GM19463 (cell line): ENCODE data around the gene EXPH5.

Source experiments
- ATAC-seq: cut with Tn5 transposase; IDR thresholded peaks from one replicate; pipeline ENCODE4 v1.9.1; 2021; ENCODE audit warnings: mild to moderate bottlenecking, moderate library complexity; ENCODE audit not compliant: unreplicated experiment

Gene EXPH5

GRCh38 chr11:108562746-108563581, 30.6 kb downstream of the EXPH5 start:
- ATAC-seq, result no peak

GRCh38 chr11:108561535-108561991, 32.0 kb downstream of the EXPH5 start:
- ATAC-seq, result no peak

DNA sequence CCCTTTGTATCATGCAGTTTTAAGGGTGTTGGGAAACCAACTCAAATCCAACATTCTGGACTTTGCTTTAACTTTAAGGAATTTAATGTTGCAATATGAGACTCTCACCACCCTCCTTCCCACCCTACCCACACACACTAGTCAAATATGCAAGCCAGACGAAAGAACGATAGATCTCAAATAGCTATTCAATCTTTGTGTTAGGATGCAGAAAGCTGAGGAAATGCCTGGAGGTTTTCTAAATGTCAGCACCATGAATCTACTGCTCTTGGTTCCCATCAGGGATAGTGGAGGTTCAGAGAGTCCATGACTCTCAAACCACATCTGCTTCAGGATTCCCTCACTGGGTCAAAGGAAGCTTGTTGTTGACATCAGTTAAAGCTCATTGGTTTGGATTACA, 33.7 kb downstream of the EXPH5 start:
- no peak for ATAC-seq

- ATAC-seq, result no peak
These were observed 34.2 kb downstream of the EXPH5 start for GRCh38 chr11:108559340-108559739.

DNA sequence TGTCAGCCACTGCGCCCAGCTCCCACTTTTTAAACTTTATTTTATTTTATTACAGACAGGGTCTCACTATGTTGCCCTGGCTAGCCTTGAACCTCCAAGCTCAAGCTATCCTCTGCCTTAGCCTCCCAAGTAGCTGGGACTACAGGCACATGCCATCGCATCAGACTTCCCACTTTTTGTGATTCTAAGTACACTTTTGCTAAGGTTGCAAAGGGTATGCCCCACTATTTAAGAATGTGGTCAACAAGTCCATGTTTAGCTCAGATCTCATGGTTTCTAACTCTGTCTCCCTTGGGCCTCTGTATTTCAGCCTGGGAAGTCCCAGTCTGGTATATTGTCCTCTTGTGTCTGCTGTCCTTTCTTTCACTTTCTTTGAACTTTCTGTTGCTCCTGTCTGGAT, 35.3 kb downstream of the EXPH5 start:
- peak; percentile 90 for ATAC-seq

- ATAC-seq, result no peak
These were observed 37.5 kb downstream of the EXPH5 start for GRCh38 chr11:108556019-108556418.

- ATAC-seq, result no peak
These were observed 41.7 kb downstream of the EXPH5 start for GRCh38 chr11:108551651-108552462.

DNA sequence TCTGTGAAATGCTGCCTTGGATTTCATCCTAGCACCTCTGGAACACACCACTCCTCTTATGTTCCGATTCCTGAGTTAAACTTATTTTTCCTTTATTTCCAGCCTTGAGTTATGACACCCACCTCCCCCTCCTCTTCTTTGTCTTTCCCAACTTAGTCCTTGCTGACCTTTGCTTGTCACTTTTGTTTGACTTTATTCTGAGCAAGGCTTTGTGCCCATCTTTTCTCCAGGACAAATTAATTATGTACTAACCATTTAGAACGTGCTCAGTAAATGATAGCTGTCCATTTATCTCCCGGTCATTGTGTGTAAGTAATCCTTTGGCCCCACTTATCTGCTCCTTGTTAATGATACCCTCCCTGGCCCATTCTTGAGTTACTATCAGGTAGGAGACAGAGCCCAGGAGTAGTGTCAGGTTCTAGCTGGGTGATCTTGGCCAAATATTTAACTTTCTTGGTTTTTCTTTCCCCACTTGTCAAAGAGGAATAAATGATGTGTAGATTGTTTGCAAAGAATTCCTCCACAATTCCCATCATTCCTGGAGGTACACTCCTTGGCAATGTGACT, 44.2 kb downstream of the EXPH5 start:
- ATAC-seq, result no peak

- no peak for ATAC-seq
These were observed 47.6 kb downstream of the EXPH5 start for GRCh38 chr11:108545909-108546501.

- ATAC-seq, result peak; percentile 12
These were observed 50.1 kb downstream of the EXPH5 start for GRCh38 chr11:108543316-108543964.

DNA sequence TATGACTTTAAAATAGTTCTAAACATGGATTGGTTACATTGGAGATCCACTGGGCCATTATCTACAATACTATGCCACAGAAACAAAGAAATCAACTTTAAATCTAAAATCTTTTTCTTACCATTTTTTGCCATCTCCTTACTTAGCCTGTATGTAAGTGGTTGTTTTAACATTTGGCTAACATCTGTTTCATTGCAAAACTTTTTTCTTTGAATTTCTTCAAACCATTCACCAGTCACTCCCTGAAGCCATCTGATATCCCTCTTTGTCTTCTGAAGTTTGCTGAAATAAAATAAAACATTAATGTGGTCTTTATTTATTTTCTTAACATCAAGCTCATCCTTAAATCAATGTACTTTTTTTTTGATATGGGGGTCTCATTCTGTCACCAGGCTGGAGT, 52.0 kb downstream of the EXPH5 start:
- no peak for ATAC-seq

DNA sequence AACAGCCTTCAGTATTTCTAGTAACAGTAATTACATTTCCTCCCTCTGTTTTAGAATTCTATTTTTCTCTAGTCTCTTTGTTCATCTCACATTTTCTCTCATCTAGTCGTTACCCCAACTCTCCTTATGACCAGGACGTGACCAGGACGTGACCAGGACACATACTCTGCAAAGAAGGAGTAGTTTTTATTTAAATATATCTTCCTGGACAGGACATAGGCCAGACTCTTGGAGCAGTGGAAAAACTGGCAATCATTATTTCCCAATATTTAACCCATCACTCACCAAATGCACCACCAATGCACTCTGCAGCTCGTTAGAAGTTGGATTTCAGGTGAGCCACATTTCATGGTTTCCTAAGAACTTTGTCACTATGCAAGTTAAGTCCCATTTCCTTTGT, 55.1 kb downstream of the EXPH5 start:
- no peak for ATAC-seq

DNA sequence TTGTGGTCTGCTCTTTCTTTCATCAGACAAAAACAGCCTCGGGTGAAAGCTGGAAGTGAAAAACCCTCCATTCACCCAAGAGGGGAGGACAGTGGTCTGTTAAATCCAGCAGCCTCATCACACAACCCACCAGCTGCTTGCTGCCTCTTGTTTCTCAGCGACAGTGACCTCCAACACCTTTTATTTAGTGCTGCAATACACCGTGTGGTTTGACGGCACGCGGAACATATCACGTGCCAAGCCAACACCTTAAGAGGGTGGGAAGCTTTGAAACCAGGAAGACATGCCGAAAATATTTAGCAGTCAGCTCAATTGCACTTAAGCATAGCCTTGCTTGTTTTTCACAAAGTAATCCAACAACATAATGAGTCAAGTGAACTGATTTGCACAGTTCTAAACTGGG, 55.5 kb downstream of the EXPH5 start:
- ATAC-seq, result no peak

DNA sequence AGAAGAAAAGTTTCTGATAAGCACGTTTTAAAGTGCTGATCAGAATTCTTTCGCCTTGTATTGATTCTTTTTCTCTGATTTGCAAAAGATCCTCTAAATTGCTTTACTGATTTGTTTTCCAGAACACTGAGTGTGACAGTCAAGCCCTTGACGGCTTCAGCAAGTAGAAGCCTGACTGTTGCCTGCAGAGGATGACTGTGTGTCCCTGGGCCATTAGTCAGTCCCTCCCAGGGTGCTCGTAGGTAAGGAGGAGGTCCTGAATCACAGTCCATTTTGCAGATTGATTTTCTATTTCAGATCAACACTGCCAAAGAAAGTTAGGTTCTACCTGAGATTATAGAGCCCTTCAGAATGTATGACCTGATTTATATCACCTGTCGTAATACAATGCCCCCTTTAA, 56.8 kb downstream of the EXPH5 start:
- ATAC-seq, result no peak

DNA sequence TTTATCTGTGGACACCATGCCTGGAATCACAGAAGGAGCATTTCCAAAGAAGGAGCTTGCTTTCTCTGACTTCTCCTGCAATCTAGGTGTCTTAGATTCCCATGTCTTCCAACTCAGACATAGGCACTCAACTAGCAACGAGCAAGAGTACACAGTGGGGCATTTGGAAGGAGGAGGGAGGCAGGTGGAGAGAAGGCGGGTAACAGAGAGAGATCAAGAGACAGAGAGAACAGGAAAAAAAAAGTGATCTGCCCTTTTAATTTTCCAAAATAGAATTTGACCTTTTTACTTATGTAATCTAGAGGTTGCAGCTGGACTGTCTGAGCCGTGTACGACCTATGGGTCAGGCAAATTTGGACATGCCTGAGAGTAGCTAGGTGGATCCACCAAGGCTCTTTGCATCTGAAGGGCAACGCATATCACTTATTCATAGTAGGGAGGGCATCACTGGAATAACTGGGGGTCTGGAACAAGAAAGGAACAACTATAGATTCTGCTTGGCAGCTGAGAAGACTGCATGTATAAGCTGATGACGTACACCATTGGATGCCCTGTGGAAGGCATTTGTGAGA, 58.1 kb downstream of the EXPH5 start:
- ATAC-seq, result no peak

DNA sequence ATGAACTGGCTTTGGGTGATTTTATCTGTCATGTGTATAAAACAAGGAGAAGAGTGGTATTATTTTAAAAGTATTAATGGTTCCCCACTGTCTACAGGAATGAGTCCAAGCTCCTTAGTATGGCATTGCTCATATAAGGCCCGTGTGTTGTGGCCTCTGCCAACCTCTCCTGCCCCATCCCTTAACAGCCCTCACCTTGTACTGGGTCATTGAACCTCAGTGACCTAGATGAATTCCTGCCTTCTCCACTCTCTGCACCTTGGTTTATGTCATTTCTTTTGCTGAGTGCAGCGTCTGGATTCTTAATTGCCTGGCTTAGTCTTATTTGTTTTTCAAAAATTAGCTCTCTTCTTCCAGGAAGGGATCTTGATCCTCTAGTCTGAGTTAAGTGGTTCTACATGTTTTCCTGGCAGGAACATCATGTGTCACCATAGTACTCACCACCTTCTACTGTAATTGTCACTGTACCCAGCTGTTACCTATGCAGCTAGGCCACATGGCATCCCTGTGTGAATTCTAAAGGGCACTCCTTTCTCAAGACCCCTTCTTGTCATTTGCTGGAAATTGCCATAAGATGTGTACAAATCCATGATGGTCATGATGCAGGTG, 59.2 kb downstream of the EXPH5 start:
- no peak for ATAC-seq

GRCh38 chr11:108530426-108530825, 63.1 kb downstream of the EXPH5 start:
- ATAC-seq, result no peak

DNA sequence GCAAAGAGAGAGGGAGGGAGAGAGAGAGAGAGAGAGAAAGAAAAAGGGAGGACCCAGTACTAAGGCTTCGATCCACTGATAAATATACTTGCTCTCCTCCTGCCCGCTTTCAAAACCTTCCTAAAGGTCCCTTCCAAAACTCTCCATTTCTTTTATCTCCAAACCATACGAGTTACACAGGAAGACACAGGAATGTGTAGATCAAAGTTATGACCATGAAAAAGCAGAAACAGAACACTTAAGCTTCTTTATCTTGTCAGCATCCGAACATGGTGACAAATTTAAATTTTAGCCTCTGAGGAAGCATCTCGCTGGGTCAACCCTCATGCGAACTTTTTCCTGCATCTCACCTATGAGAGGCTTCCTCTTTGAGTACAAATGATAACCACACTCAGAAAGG, 66.2 kb downstream of the EXPH5 start:
- no peak for ATAC-seq

DNA sequence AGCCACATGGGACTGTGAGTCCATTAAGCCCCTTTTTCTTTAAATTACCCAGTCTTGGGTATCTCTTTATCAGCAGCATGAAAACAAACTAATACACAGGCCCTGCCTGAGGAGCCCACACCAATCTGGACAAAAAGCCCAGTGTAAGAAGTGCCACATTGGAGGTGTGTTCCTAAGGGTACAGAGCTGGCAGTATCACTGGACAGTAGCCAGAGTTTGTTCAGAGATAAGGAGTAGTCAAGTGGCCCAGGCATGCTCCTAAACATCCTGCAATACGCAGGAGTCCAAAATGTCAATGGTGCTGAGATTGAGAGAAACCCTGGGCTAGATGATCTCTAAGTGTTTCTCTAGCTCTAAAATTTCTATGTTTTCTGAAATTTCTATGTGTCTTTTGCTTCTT, 68.4 kb downstream of the EXPH5 start:
- no peak for ATAC-seq

- ATAC-seq, result no peak
These were observed 69.1 kb downstream of the EXPH5 start for GRCh38 chr11:108524422-108524821.
